Neural cell (in vitro differentiated cells): ENCODE measurements around the gene FCRL6. TPM values are rescaled to one million over a fixed set of nuclear protein-coding genes. Genes with fewer than 3 reads are reported as not detected.

Experiments
- H2AFZ ChIP-seq: fragments of 200-600, 300-800 bp; sonication (generic), shearing (Covaris generic); 2 replicates; pipeline ENCODE4 v1.6.0; 2014; ENCODE audit warnings: low read depth, mild to moderate bottlenecking, antibody characterized with exemption, low read length, moderate library complexity
- H3F3A ChIP-seq: fragments of 200-600 bp; shearing (Covaris generic); 2 replicates; pipeline ENCODE4 v1.6.1; 2016; ENCODE audit warnings: mild to moderate bottlenecking, moderate library complexity, mixed read lengths, antibody characterized with exemption, low read length; ENCODE audit not compliant: insufficient read depth, poor library complexity, severe bottlenecking
- H3K27ac ChIP-seq: fragments of 200-600, 300-800 bp; sonication (generic), shearing (Covaris generic); 2 replicates; pipeline ENCODE4 v1.5.1; 2014; ENCODE audit warnings: mild to moderate bottlenecking, low read length, moderate library complexity
- H3K27me3 ChIP-seq: fragments of 300-800, 200-600 bp; sonication (generic), shearing (Covaris generic); 2 replicates; pipeline ENCODE4 v1.6.0; 2014; ENCODE audit warnings: mild to moderate bottlenecking, low read depth, low read length, moderate library complexity; ENCODE audit not compliant: insufficient read depth
- H3K36me3 ChIP-seq: fragments of 300-800, 200-600 bp; sonication (generic), shearing (Covaris generic); 2 replicates; pipeline ENCODE4 v1.5.1; 2014; ENCODE audit warnings: mild to moderate bottlenecking, antibody characterized with exemption, low read length, moderate library complexity; ENCODE audit not compliant: insufficient read depth
- H3K4me2 ChIP-seq: fragments of 300-800, 200-600 bp; sonication (generic), shearing (Covaris generic); 2 replicates; pipeline ENCODE4 v1.6.0; 2014; ENCODE audit warnings: mild to moderate bottlenecking, low read length
- H3K4me3 ChIP-seq: fragments of 300-800, 200-600 bp; sonication (generic), shearing (Covaris generic); 2 replicates; pipeline ENCODE4 v1.5.1; 2014; ENCODE audit warnings: mild to moderate bottlenecking, low read length, moderate library complexity
- H3K79me2 ChIP-seq: fragments of 200-600 bp; shearing (Covaris generic); replicated peaks from 2 replicates; pipeline ENCODE4 v1.6.0; 2014; ENCODE audit warnings: mild to moderate bottlenecking, low read length, moderate library complexity; ENCODE audit not compliant: insufficient read depth
- H3K9ac ChIP-seq: fragments of 300-800, 200-600 bp; sonication (generic), shearing (Covaris generic); 2 replicates; pipeline ENCODE4 v1.6.1; 2016; ENCODE audit warnings: mild to moderate bottlenecking, low read length, mixed read lengths
- H3K9me2 ChIP-seq: fragments of 200-600 bp; shearing (Covaris generic); 2 replicates; pipeline ENCODE4 v1.6.1; 2016; ENCODE audit warnings: mild to moderate bottlenecking, low read length, mixed read lengths; ENCODE audit not compliant: insufficient read depth
- H3K9me3 ChIP-seq: fragments of 200-600, 300-800 bp; sonication (generic), shearing (Covaris generic); 2 replicates; pipeline ENCODE4 v1.6.1; 2016; ENCODE audit warnings: mild to moderate bottlenecking, mixed run types, low read length, moderate library complexity, mixed read lengths
- H4K20me1 ChIP-seq: fragments of 200-600 bp; shearing (Covaris generic); 2 replicates; pipeline ENCODE4 v1.6.1; 2016; ENCODE audit warnings: mild to moderate bottlenecking, mixed run types; ENCODE audit not compliant: insufficient read depth
- EP300 ChIP-seq: fragments of 450-650 bp; conservative IDR thresholded peaks from 2 replicates; pipeline ENCODE4 v1.6.1; 2014; ENCODE audit warnings: antibody characterized with exemption, mild to moderate bottlenecking, moderate library complexity; ENCODE audit not compliant: poor library complexity, severe bottlenecking
- EZH2 ChIP-seq: fragments of 200-600, 300-800 bp; shearing (Covaris generic), sonication (generic); IDR thresholded peaks from 2 replicates; pipeline ENCODE4 v1.6.1; 2014; ENCODE audit warnings: antibody characterized with exemption, low read length, borderline replicate concordance, mild to moderate bottlenecking; ENCODE audit not compliant: insufficient read depth, poor library complexity, severe bottlenecking
- MXI1 ChIP-seq: fragments of 450-650 bp; conservative IDR thresholded peaks from 2 replicates; pipeline ENCODE4 v1.6.1; 2014; ENCODE audit warnings: antibody characterized with exemption, mild to moderate bottlenecking; ENCODE audit not compliant: poor library complexity, severe bottlenecking
- POLR2AphosphoS5 ChIP-seq: IDR thresholded peaks from 2 replicates; pipeline ENCODE4 v1.6.1; 2012
- RAD21 ChIP-seq: fragments of 450-650 bp; conservative IDR thresholded peaks from 2 replicates; pipeline ENCODE4 v1.6.1; 2014; ENCODE audit warnings: antibody characterized with exemption, mild to moderate bottlenecking, moderate library complexity
- SMC3 ChIP-seq: fragments of 450-650 bp; conservative IDR thresholded peaks from 2 replicates; pipeline ENCODE4 v1.6.1; 2014; ENCODE audit warnings: antibody characterized with exemption, mild to moderate bottlenecking, moderate library complexity; ENCODE audit not compliant: poor library complexity
- TAF1 ChIP-seq: IDR thresholded peaks from 2 replicates; pipeline ENCODE4 v1.6.1; 2012; ENCODE audit warnings: low read depth
- polyA plus RNA-seq: library from polyadenylated mRNA; depleted of rRNA; stranded (reverse); fragments of >200 nt; gene quantifications from 2 replicates; pipeline ENCODE4 v1.2.3, GENCODE V29; 2014
- TF ChIP-seq, protein P1 (sequence below): IDR thresholded peaks from 2 replicates; pipeline ENCODE4 v1.6.1; 2012; ENCODE audit warnings: borderline replicate concordance
- TF ChIP-seq, protein P2 (sequence below): fragments of 450-650 bp; IDR thresholded peaks from 2 replicates; pipeline ENCODE4 v1.5.1; 2014; ENCODE audit warnings: antibody characterized with exemption, mild to moderate bottlenecking, moderate library complexity; ENCODE audit not compliant: poor library complexity, severe bottlenecking

FCRL6 gene
- polyA plus RNA-seq, 1 donor from 2014 or later, result not detected

DNA sequence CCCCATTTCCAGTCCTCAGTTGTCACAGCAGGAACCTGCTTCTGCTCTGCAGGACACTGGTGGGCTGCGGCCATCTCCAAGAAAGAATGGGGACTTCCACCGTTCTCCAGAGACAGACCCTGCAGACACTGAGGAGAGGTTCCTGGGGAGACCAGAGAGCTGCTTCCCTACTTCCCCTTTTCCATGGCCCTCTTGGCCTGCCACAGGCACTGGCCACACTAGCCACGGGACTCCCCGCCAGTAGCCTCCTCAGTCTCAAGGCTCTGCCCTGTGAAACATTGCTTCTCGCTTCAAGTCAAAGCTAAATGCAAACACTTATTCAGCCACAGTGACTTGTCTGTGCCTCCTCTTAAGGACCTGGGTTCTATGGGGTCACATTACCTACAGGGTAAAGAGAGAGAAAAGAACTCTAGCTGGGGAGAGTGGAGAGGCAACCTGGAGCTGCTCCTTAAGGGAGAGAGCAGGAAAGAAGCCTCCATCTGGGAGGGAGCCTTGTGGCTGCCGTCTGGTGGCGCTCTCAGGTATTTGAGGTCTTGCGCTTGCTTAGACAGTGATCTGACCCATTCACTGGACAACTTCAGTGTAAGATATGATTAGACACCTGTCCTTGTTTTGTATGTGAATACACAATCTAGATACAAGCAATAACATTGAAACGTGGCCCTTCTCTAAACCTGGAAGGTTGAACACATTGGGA lies 19.2 kb downstream of the FCRL6 start:
- Histone ChIP-seq H3K9me3 (no peaks in the 10 kb centered on the region), H3K9me2 (no peaks in the 10 kb centered on the region), H3K4me2 (no peak overlapping the region), H2AFZ (no peak overlapping the region), H3K27ac (no peak overlapping the region), H3K36me3 (no peaks in the 10 kb centered on the region), H3F3A (no peaks in the 10 kb centered on the region), H3K4me3 (no peak overlapping the region), H4K20me1 (no peaks in the 10 kb centered on the region), H3K27me3 (peaks cover 43% of the 10 kb centered on the region), H3K79me2 (no peaks in the 10 kb centered on the region), H3K9ac (no peak overlapping the region)
- TF ChIP-seq POLR2AphosphoS5, result no peak
- TF ChIP-seq SMC3, result no peak
- TF ChIP-seq, protein P1, sequence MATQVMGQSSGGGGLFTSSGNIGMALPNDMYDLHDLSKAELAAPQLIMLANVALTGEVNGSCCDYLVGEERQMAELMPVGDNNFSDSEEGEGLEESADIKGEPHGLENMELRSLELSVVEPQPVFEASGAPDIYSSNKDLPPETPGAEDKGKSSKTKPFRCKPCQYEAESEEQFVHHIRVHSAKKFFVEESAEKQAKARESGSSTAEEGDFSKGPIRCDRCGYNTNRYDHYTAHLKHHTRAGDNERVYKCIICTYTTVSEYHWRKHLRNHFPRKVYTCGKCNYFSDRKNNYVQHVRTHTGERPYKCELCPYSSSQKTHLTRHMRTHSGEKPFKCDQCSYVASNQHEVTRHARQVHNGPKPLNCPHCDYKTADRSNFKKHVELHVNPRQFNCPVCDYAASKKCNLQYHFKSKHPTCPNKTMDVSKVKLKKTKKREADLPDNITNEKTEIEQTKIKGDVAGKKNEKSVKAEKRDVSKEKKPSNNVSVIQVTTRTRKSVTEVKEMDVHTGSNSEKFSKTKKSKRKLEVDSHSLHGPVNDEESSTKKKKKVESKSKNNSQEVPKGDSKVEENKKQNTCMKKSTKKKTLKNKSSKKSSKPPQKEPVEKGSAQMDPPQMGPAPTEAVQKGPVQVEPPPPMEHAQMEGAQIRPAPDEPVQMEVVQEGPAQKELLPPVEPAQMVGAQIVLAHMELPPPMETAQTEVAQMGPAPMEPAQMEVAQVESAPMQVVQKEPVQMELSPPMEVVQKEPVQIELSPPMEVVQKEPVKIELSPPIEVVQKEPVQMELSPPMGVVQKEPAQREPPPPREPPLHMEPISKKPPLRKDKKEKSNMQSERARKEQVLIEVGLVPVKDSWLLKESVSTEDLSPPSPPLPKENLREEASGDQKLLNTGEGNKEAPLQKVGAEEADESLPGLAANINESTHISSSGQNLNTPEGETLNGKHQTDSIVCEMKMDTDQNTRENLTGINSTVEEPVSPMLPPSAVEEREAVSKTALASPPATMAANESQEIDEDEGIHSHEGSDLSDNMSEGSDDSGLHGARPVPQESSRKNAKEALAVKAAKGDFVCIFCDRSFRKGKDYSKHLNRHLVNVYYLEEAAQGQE, result no peak
- no peak for TF ChIP-seq EP300
- no peak for TF ChIP-seq RAD21
- no peak for TF ChIP-seq TAF1
- no peak for TF ChIP-seq EZH2
- TF ChIP-seq, protein P2, sequence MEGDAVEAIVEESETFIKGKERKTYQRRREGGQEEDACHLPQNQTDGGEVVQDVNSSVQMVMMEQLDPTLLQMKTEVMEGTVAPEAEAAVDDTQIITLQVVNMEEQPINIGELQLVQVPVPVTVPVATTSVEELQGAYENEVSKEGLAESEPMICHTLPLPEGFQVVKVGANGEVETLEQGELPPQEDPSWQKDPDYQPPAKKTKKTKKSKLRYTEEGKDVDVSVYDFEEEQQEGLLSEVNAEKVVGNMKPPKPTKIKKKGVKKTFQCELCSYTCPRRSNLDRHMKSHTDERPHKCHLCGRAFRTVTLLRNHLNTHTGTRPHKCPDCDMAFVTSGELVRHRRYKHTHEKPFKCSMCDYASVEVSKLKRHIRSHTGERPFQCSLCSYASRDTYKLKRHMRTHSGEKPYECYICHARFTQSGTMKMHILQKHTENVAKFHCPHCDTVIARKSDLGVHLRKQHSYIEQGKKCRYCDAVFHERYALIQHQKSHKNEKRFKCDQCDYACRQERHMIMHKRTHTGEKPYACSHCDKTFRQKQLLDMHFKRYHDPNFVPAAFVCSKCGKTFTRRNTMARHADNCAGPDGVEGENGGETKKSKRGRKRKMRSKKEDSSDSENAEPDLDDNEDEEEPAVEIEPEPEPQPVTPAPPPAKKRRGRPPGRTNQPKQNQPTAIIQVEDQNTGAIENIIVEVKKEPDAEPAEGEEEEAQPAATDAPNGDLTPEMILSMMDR, result no peak
- TF ChIP-seq MXI1, result no peak

DNA sequence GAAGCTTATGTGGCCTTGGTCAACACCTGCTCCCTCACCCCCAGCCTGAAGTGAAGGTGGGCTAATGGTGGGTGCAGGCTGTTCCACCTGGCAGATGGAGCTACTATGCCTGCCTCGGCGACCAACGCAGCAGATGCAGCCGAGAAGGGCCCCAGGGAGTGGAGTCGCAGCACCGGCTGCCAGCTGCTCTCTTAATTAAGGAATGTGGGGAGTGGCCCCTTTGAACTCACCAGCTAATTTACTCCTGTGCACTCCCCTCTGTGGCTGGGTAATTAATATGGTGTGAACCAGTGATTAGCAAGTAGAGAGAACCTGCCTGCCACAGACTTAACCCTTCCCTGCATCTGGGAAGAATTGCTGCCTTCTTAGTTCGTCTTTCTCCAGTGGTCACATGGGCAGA lies 21.2 kb downstream of the FCRL6 start:
- Histone ChIP-seq H3K27ac (no peak overlapping the region), H3K27me3 (peaks cover 62% of the 10 kb centered on the region), H3K9me3 (no peaks in the 10 kb centered on the region), H3K36me3 (no peaks in the 10 kb centered on the region), H3K4me2 (no peak overlapping the region), H3K9me2 (no peaks in the 10 kb centered on the region), H3K4me3 (no peak overlapping the region), H3K79me2 (no peaks in the 10 kb centered on the region), H3F3A (no peaks in the 10 kb centered on the region), H3K9ac (no peak overlapping the region), H2AFZ (no peak overlapping the region), H4K20me1 (no peaks in the 10 kb centered on the region)
- TF ChIP-seq, protein P2, result no peak
- TF ChIP-seq, protein P1, result no peak
- no peak for TF ChIP-seq RAD21
